Activated CD4-positive, alpha-beta T cell treated with anti-CD3 and anti-CD28 coated beads for 24 hours (primary cell): ENCODE data around the gene PCSK7.
"Not testable (repeated sequence)": the region's sequence is repeated elsewhere in the genome, so short reads cannot be mapped to it uniquely, and the experiment has no call there.

ENCODE experiments used
- DNase-seq, 2 donors: peaks; one replicate each; pipeline ENCODE4 v3.0.0-alpha.2; 2020; ENCODE audit warnings: low read depth in 2 of 2

Gene PCSK7

DNA sequence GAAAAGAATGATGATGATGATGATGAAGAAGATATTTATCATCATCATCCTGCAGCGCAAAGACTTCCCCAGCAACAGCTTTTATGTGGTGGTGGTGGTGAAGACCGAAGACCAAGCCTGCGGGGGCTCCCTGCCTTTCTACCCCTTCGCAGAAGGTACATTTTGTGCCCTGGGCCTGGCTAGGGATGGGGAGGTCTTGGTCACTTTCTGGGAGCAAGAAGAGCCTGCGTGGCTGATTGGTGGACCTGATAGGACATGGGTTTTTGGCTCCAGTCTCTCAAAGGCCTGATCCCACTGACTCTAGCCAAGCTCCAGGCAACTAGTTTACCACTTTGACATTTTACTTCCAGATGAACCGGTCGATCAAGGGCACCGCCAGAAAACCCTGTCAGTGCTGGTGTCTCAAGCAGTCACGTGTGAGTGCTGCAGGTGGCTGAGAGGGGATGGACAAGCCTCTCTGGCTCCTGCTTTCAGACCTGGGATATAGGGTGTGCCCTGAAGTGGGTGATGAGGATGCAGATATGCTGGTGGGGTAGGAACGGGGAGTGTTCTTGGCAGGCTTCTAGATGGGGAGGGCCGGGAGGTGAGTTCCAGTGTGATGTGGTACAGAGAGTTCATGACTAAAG is 48.0 kb downstream of the PCSK7 start:
- DNase-seq, result no peak

DNA sequence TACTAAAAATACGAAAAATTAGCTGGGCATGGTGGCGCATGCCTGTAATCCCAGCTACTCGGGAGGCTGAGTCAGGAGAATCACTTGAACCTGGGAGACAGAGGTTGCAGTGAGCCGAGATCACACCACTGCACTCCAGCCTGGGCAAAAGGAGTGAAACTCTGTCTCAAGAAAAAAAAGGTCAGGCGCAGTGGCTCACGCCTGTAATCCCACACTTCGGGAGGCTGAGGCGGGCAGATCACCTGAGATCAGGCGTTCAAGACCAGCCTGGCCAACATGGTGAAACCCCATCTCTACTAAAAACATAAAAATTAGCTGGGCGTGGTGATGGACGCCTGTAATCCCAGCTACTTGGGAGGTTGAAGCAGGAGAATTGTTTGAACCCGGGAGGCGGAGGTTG is 48.7 kb downstream of the PCSK7 start:
- DNase-seq, result not testable (repeated sequence)

DNA sequence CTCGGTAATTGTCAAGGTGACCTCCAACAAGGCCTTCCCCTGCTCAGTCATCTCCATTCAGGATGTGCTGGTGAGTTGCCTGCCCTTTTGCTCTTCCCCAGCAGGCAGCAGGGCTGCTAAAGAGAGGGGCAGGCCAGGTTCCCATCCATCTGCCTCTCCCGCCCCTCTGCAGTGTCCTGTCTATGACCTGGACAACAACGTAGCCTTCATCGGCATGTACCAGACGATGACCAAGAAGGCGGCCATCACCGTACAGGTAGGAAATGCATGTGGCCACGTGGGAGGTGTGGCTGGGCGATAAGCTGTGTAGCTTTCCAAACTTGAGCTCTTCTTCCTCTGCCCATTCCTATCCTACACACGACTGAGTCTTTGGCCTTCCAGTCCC is 49.3 kb downstream of the PCSK7 start:
- DNase-seq, result no peak

DNA sequence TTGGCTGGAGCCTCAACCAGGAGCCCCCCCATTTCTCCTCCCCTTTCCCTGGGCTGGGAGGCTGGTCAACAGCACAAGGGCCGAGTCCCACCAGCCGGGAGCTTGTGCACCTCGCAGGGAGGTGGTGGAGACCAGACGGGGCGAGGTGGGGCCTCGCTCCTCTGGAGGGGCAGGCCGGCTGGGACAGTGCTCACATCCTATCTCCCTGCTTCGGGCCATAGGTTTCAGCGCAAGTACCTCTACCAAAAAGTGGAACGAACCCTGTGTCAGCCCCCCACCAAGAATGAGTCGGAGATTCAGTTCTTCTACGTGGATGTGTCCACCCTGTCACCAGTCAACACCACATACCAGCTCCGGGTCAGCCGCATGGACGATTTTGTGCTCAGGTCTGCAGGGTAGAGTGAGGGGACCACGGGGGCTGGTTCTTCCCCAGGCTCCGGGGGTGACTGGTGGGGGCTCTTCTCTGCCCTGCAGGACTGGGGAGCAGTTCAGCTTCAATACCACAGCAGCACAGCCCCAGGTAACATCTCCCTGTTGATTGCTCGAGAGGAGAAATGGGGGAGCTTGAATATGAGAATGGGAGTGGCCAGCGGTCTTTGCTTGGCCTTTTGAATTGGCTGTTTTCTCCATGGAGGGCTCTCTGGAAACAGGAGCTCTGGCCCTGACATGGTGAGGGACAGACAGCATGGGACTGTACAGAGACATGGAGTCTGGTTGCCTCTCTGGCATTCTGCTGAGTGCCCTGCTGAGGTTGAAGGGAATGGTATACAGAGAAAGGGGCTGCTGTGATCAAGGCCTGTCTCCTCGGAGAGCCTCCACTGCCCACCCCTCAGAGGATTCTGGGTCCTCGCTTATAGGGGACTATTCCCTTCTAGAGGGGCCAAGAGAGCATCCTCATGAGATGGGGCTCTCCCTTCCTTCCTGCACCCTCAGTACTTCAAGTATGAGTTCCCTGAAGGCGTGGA is 50.0 kb downstream of the PCSK7 start:
- no peak for DNase-seq

DNA sequence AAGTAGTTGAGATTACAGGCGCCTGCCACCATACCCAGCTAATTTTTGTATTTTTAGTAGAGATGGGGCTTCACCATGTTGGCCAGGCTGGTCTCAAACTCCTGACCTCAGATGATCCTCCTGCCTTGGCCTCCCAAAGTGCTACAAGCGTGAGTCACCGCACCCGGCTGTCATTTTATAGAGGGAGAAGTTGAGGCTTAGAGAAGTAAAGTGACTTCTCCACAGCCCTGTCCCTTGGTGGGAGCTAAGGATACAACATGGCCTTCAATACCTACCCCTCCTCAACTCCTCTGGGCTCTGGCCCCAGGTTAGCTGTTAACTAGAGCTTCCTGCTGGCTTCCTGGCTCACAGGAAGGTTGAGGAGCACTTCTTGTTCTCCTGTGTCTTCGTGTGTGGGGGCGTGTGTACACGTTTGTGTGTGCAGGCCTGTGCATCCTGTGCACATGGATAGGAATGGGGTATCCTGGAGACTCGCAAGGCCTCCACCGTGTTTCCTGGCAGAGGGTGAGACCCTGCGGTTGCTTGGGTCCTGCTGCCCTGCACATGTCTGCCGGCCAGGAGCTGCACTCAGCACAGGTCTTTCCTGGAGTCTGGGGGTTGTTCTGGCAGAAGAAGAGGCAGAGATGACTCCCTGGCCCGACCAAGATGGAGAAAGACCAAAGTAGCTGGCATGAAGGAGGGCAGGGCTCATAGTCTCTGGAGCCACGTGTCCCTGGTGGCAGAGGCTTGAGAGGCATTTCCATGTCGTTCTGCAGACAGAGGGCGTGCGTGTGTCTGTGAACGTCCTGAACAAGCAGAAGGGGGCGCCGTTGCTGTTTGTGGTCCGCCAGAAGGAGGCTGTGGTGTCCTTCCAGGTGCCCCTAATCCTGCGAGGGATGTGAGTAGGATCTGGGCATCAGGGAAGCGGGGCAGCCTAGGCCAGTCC is 51.0 kb downstream of the PCSK7 start:
- peak; percentile 23 to 37 for DNase-seq

DNA sequence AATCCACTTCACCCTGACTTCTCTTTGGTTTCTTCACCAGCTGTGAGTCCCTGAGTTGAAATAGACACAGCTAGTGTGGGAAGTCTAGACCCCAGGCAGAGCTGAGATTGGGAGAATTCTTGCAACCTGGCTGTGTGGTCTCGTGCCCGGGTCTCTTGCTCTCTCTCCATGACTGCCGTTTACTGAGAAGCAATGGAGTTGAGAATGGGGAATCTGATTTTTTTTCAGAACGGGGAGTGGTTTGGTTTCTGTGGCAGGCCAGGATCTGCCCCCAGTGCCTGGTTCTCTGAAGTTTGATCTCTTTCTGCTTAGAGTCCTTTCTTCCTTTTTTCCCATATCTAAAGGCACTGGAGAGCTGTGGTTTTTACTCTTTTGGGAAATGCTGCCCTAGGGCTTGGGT is 51.9 kb downstream of the PCSK7 start:
- DNase-seq, result no peak

- DNase-seq, result peak in 1 of 2 donors; percentile 27
Measured at GRCh38 chr11:117179048-117179999, 52.5 kb downstream of the PCSK7 start.

- DNase-seq, result peak; percentile 75 to 85
Measured at GRCh38 chr11:117178210-117179034, 53.5 kb downstream of the PCSK7 start, which contains the start of gene SIDT2. TSS of gene SIDT2 (plus strand) at chr11:117178743. CDS start at chr11:117179264, 521 bp downstream.

DNA sequence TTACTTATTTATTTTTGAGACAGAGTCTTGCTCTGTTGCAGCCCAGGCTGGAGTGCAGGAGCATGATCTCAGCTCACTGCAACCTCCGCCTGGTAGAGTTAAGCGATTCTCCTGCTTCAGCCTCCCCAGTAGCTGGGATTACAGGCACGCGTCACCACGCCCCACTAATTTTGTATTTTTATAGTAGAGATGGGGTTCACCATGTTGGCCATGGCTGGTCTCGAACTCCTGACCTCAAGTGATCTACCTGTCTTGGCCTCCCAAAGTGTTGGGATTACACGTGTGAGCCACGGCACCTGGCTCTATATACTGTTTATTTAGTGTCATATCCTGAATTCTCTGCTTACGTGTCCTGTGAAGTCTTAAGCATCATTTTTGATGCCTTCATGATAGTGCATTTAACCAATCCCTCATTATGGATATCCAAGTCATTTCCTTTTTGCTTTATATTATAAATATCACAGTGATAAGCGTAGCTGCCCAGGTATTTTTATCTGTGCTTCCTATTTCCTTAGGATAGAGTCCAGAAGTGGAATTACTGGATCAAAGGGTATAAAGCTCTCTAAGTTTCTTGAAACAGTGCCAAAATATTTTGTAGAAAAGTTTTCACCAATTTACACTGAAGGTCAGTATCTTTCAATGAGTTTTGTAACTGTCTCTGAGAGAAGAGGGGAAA is 54.2 kb downstream of the PCSK7 start:
- no peak for DNase-seq

- DNase-seq, result no peak
Measured at GRCh38 chr11:117176186-117176585, 55.7 kb downstream of the PCSK7 start.

- DNase-seq, result no peak
Measured at GRCh38 chr11:117175781-117176180, 56.1 kb downstream of the PCSK7 start.

GRCh38 chr11:117175104-117175503 is 56.8 kb downstream of the PCSK7 start:
- DNase-seq, result no peak

DNA sequence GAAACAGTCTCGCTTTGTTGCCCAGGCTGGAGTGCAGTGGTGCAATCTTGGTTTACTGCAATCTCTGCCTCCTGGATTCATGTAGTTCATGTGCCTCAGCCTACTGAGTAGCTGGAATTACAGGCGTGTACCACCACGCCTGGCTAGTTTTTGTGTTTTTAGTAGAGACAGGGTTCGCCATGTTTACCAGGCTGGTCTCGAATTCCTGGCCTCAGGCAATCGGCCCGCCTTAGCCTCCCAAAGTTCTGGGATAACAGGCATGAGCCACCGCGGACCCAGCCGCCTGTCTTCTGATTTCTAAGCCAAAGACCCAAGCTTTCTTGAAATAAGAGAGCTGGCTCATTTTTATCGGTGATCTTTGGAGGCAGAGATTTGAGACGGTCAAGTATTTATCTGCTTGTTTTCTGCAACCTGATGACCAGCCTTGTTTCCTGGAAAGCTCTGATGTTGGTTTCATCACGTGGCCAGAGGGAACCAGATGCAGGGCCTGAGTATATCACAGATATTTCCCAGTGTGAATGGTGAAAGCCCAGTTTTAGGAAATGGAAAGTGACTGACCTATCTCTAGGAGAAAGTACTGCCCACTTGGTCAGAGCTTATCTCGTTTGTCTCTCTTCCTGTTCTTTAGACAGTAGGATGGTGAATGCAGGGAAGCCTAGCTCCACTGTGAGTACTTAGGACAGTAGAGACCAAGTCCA is 59.0 kb downstream of the PCSK7 start:
- no peak for DNase-seq

- DNase-seq, result no peak
Measured at GRCh38 chr11:117171404-117172061, 60.3 kb downstream of the PCSK7 start.

DNA sequence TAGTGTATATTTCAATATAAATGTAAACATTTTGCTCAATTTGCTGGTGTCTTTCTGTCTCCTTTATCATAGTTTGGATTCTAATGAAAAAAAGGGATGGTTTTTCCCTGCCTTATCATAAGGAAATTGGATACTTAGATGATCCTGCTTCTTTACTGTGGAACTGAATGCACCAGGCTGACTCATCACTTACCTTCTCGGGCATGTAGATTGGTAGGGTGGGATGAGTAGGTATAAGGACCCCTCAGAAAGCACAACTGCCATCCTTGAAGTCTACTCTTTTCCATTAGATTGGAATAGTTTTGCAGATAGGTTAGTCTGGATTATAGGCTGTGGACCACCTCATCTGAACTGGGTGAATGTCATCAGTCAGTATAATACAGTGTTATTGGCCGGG is 60.9 kb downstream of the PCSK7 start:
- DNase-seq, result no peak

DNA sequence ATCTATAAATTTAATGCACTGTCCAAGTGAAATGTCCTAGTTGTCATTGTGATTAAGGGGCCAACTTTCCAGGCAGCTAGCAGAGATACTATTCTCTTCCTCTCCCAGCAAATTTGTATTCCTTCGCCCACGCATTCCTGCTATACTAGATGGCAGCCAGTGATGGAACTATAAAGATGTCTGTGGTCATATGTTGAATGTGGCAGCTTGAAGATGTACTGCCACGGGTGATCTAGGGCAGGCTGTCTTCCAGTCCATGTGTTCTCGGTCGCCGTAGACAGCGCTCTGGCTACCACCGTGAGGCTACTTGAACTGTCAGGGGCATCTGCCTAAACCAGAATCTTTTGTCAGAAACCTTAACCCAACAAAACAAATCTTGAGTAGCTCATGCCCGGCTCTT is 61.7 kb downstream of the PCSK7 start:
- no peak for DNase-seq

DNA sequence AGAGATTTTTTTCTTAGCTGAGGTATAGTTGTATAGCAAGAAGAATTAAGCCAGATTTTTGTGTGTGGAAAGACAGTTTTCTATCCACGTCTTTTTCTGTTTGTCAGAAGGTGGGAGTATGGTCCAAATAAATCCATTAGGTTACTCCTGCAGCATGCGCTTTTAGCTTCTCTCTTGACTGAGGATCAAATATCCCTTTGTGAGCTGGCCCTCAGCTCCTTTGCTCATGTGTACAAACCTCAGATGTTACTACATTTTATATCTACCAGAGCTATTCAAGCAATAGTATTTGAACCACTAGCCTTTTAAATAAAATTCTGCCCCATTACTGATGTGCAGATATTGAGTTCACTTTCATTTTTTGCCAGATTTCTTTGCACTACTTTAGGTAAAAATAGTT is 62.1 kb downstream of the PCSK7 start:
- no peak for DNase-seq

DNA sequence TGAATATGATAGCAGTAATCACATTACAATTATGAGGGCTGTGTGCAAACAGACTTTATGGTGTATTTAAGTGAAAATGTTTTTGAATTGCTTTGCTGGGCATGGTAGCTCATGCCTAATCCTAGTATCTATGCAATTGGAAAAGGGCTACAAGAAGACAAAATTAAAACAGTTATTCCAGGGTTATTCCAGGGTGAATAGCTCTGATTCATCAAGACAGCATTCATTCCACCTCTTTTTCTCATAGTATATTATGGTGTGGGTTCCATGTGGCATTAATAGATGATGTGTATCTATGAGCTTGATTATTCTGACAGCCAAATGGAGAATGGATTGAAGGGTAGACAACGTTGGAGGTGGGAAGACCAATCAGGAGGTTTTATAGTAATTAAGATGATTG is 65.4 kb downstream of the PCSK7 start:
- no peak for DNase-seq
